Measurements from ENCODE around the gene ADD3.
"Not testable (repeated sequence)": the region's sequence is repeated elsewhere in the genome, so short reads cannot be mapped to it uniquely, and the experiment has no call there.

Gene ADD3

GRCh38 chr10:109978481-109978880, 29.3 kb upstream of the ADD3 start:
- no peak for DNase-seq

GRCh38 chr10:109979215-109979614, 28.6 kb upstream of the ADD3 start:
- no peak for DNase-seq

- DNase-seq = no peak
Observed at GRCh38 chr10:109981650-109982049, 26.1 kb upstream of the ADD3 start.

GRCh38 chr10:109982123-109982522, 25.7 kb upstream of the ADD3 start:
- no peak for DNase-seq

GRCh38 chr10:109982812-109983211, 25.0 kb upstream of the ADD3 start:
- no peak for DNase-seq

GRCh38 chr10:109984013-109984412, 23.8 kb upstream of the ADD3 start:
- DNase-seq = no peak

- not testable (repeated sequence) for DNase-seq
Observed at GRCh38 chr10:109985768-109986167, 22.0 kb upstream of the ADD3 start.

GRCh38 chr10:109987452-109988211, 20.2 kb upstream of the ADD3 start:
- DNase-seq = no peak

GRCh38 chr10:109988212-109988596, 19.6 kb upstream of the ADD3 start:
- no peak for DNase-seq

- DNase-seq = no peak
Observed at GRCh38 chr10:109991266-109991855, 16.4 kb upstream of the ADD3 start.

- no peak for DNase-seq
Observed at GRCh38 chr10:109992485-109992884, 15.3 kb upstream of the ADD3 start.

- no peak for DNase-seq
Observed at GRCh38 chr10:109993551-109994330, 14.0 kb upstream of the ADD3 start.

- DNase-seq = no peak
Observed at GRCh38 chr10:109994711-109995577, 12.8 kb upstream of the ADD3 start.

GRCh38 chr10:109995595-109995994, 12.2 kb upstream of the ADD3 start:
- no peak for DNase-seq

GRCh38 chr10:109996225-109996624, 11.6 kb upstream of the ADD3 start:
- no peak for DNase-seq

GRCh38 chr10:109996766-109997171, 11.0 kb upstream of the ADD3 start:
- DNase-seq = no peak

- DNase-seq = no peak
Observed at GRCh38 chr10:109997233-109997632, 10.6 kb upstream of the ADD3 start.

GRCh38 chr10:109998513-109998912, 9.3 kb upstream of the ADD3 start:
- DNase-seq = no peak

- DNase-seq = no peak
Observed at GRCh38 chr10:110002801-110003523, 4.8 kb upstream of the ADD3 start.

- no peak for DNase-seq
Observed at GRCh38 chr10:110003524-110003885, 4.3 kb upstream of the ADD3 start.

GRCh38 chr10:110005719-110006118, 2.1 kb upstream of the ADD3 start:
- no peak for DNase-seq
